Measurements from ENCODE around the gene MPRIP. TPM values are rescaled to one million over a fixed set of nuclear protein-coding genes. Genes with fewer than 3 reads are reported as not detected.

The MPRIP gene
- total and polyA plus RNA-seq, 2 donors (not counting 3 experiments of a cell fraction or from before 2014, with no cell fraction given) = 94.6 to 246 TPM

- DNase-seq (ENCODE audit: low read depth, low spot score) (no peak), FAIRE-seq (no peak)
- no peaks in the 10 kb centered on the region for H3K9me3 ChIP-seq (replicated peaks; ENCODE audit: control insufficient read depth, insufficient read depth, low read length)
- H3K79me2 ChIP-seq (ENCODE audit: control insufficient read depth, insufficient read depth, low read length) = peaks cover 24% of the 10 kb centered on the region
- no peak overlapping the region for H3K4me2 ChIP-seq (ENCODE audit: insufficient read depth, low read length)
- H3K36me3 ChIP-seq (ENCODE audit: control insufficient read depth in 2 of 2, extremely low read depth in 1 of 2, insufficient read depth in 2 of 2, low read length in 2 of 2) = peaks cover 4 to 42% of the 10 kb centered on the region in 2 experiments
- no TSS peak for BruUV-seq (replicated peaks)
- no peak for TF ChIP-seq JUN (IDR thresholded peaks at IDR 0.05; ENCODE audit: borderline replicate concordance, insufficient read depth, insufficient read length, low read depth)
- TF ChIP-seq CTCF (IDR thresholded peaks at IDR 0.05; ENCODE audit: extremely low read depth in 1 of 2, insufficient read depth in 1 of 2, low read depth in 1 of 2, low read length in 2 of 2) = no peak
- TF ChIP-seq MYC (IDR thresholded peaks at IDR 0.05; ENCODE audit: low read depth, low read length) = no peak
- TF ChIP-seq FOS (IDR thresholded peaks at IDR 0.05; ENCODE audit: borderline replicate concordance, insufficient read depth, low read length) = no peak
- TF ChIP-seq, protein P1, sequence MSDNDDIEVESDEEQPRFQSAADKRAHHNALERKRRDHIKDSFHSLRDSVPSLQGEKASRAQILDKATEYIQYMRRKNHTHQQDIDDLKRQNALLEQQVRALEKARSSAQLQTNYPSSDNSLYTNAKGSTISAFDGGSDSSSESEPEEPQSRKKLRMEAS (IDR thresholded peaks at IDR 0.05; ENCODE audit: insufficient read depth, insufficient read length) = no peak
- TF ChIP-seq POLR2A (IDR thresholded peaks at IDR 0.05; ENCODE audit: low read depth, low read length) = no peak
- no peak for TF ChIP-seq GATA2 (IDR thresholded peaks at IDR 0.05; ENCODE audit: insufficient read depth, insufficient read length, low read depth, low read length)
- no peaks in the 10 kb centered on the region for H3K9me1 ChIP-seq (replicated peaks; ENCODE audit: control insufficient read depth, extremely low read depth, insufficient read depth, low read length)
- ChIA-PET POLR2A (no interaction called here), CTCF (no interaction called here)
- no peaks in the 10 kb centered on the region for H3K27me3 ChIP-seq (ENCODE audit: control insufficient read depth in 2 of 2, insufficient read depth in 2 of 2, low read length in 2 of 2)
- no peaks in the 10 kb centered on the region for H4K20me1 ChIP-seq (replicated peaks; ENCODE audit: control insufficient read depth, extremely low read depth, insufficient read depth, low read length)
- no peak overlapping the region for H3K4me3 ChIP-seq (replicated peaks in 1 of 3; ENCODE audit: insufficient read depth in 1 of 3, low read depth in 1 of 3, low read length in 3 of 3)
- dilution Hi-C loops (cut with MboI; ENCODE audit: extremely low pct_ligation_motif_present, low sequenced_read_pairs) = no loop called here
- no peak overlapping the region for H2AFZ ChIP-seq (ENCODE audit: low read depth, low read length)
- H3K4me1 ChIP-seq (ENCODE audit: control insufficient read depth, extremely low read depth, insufficient read depth, low read length) = peaks cover 10% of the 10 kb centered on the region
- no peak overlapping the region for H3K27ac ChIP-seq (ENCODE audit: insufficient read depth, low read depth, low read length)
- intact Hi-C loops (cut with micrococcal nuclease) = loop anchor here (10.0 kb wide), 1 partner anchor 227 kb away; no protein-coding TSS in a partner anchor
- no peak overlapping the region for H3K9ac ChIP-seq (replicated peaks; ENCODE audit: extremely low read depth, insufficient read depth, low read length)
These were observed 189.5 kb downstream of the MPRIP start for GRCh38 chr17:17231621-17232302.

Data from endothelial cell of umbilical vein (primary cell).